ENCODE data around the gene HPN. TPM values are rescaled to one million over a fixed set of nuclear protein-coding genes. Genes with fewer than 3 reads are reported as not detected.

The HPN gene
- total RNA-seq, 4 donors from 2014 or later, result 0.26 to 2.7 (median 0.68) TPM

GRCh38 chr19:35108730-35109129 lies 67.2 kb downstream of the HPN start:
- no peak for TF ChIP-seq POLR2A (IDR thresholded peaks at IDR 0.05)
- no peak for DNase-seq
- Histone ChIP-seq H3K27me3 (no peaks in the 10 kb centered on the region), H3K4me3 (no peak overlapping the region), H3K4me1 (no peaks in the 10 kb centered on the region), H3K36me3 (no peaks in the 10 kb centered on the region), H3K27ac (no peak overlapping the region), H3K9me3 (no peaks in the 10 kb centered on the region)
- intact Hi-C loops (cut with DNase I; ENCODE audit: low total_unique reads), result no loop called here

GRCh38 chr19:35109395-35110112 lies 68.0 kb downstream of the HPN start:
- Histone ChIP-seq H3K27ac (no peak overlapping the region), H3K4me1 (no peaks in the 10 kb centered on the region)

DNA sequence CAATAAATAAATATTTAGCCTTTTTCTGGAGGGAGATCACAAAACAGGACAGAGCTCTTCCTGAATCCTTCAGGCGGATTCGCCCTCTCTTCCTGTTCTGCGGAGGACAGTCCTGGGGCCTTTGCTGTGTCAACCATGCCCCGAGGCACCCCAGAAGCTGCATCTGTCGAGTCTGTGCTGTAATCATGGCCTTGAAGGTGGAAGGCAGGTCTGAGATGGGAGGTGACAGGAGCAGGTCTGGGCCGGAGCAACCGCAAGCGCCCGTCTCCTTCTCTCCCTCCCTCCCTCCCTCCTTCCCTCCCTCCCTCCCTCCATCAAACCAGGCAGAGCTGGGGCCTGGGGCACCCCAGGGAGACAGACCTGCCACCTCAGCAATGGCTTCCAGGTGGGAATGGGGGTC lies 69.5 kb downstream of the HPN start:
- Histone ChIP-seq H3K4me3 (no peak overlapping the region), H3K4me1 (no peaks in the 10 kb centered on the region), H3K36me3 (no peaks in the 10 kb centered on the region), H3K27ac (no peak overlapping the region), H3K27me3 (no peaks in the 10 kb centered on the region), H3K9me3 (no peaks in the 10 kb centered on the region)
- no peak for DNase-seq
- intact Hi-C loops (cut with DNase I; ENCODE audit: low total_unique reads), result no loop called here
- TF ChIP-seq, protein P1, sequence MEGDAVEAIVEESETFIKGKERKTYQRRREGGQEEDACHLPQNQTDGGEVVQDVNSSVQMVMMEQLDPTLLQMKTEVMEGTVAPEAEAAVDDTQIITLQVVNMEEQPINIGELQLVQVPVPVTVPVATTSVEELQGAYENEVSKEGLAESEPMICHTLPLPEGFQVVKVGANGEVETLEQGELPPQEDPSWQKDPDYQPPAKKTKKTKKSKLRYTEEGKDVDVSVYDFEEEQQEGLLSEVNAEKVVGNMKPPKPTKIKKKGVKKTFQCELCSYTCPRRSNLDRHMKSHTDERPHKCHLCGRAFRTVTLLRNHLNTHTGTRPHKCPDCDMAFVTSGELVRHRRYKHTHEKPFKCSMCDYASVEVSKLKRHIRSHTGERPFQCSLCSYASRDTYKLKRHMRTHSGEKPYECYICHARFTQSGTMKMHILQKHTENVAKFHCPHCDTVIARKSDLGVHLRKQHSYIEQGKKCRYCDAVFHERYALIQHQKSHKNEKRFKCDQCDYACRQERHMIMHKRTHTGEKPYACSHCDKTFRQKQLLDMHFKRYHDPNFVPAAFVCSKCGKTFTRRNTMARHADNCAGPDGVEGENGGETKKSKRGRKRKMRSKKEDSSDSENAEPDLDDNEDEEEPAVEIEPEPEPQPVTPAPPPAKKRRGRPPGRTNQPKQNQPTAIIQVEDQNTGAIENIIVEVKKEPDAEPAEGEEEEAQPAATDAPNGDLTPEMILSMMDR (IDR thresholded peaks at IDR 0.05), result no peak
- no peak for TF ChIP-seq POLR2A (IDR thresholded peaks at IDR 0.05)

More at GRCh38 chr19:35109395-35110112, 68.0 kb downstream of the HPN start:
- Histone ChIP-seq H3K27me3 (no peaks in the 10 kb centered on the region), H3K9me3 (no peaks in the 10 kb centered on the region), H3K4me3 (no peak overlapping the region), H3K36me3 (no peaks in the 10 kb centered on the region)
- intact Hi-C loops (cut with DNase I; ENCODE audit: low total_unique reads), result no loop called here
- no peak for TF ChIP-seq POLR2A (IDR thresholded peaks at IDR 0.05)
- TF ChIP-seq, protein P1 (IDR thresholded peaks at IDR 0.05), result no peak
- no peak for DNase-seq

DNA sequence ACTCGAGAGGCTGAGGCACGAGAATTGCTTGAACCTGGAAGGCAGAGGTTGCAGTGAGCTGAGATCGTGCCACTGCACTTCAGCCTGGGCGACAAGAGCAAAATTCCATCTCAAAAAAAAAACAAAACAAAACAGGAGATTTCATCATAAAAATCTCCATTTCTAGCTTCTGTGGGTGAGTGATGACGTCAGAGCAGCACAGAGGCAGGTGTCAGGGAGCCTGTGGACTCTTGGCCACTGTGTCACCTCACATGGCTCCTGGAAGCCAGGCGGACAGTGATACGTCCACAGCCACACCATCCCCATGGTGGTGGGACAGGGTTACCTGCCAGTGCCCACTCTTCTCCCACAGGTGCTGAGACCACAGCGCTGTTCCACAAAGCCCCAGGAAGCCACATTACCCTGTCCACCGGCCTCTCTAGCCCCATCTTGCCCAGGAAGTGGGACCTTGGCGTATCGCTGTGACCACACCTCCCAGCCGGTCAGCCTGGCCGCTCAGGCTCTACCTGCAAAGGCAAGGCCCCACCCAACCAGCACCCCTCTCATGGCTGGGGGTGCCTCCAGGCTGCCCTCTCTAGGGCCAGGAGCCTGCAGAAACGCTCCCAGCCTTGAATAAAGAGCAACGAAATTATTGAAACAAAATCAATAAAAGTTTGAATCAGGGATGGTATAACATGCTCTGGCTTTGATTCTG lies 71.6 kb downstream of the HPN start:
- DNase-seq, result no peak
- H3K4me1 ChIP-seq, result no peaks in the 10 kb centered on the region
- no peaks in the 10 kb centered on the region for H3K9me3 ChIP-seq
- H3K4me3 ChIP-seq, result no peak overlapping the region
- H3K27me3 ChIP-seq, result no peaks in the 10 kb centered on the region
- H3K36me3 ChIP-seq, result no peaks in the 10 kb centered on the region
- no peak for TF ChIP-seq POLR2A (IDR thresholded peaks at IDR 0.05)
- TF ChIP-seq, protein P1 (IDR thresholded peaks at IDR 0.05), result no peak
- intact Hi-C loops (cut with DNase I; ENCODE audit: low total_unique reads), result no loop called here
- H3K27ac ChIP-seq, result no peak overlapping the region

DNA sequence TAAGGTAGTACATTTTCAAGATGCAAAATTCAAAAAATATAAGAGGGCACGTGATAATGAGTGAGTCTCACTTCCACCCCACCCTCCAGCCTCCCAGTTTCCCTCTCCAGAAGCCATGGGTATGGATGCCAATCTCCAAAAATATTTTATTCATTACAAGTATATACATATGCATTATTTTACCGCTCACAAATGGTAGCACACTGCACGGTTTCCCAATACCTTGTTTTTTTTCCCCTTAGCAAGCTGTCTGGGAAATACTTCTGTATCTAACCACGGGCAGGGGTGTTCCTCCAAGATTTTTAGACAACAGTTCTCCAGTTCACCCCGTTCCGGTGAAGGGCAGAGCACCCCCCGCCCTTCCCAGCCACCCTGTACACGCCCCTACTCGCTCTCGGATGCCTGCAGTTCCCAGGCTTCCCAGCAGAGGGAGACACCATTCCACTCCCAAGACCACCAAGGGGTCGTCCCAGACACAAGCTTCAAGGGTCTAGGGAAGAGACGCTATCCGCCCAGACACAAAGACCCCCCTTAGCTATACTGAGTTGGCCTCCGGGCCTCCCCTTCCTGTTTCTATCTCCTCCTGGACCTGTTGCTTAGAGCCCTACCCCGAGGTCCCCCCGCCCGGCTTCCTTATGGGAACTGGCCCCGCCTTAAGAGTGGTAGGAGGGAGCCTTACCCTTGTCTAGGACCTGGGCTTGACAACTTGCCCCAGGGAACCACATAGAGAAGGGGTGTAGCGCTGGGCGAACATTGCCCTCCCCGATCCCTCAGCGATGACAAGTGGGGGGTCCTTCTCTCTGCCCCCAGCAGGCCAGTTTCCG lies 73.0 kb downstream of the HPN start:
- peak overlapping the region; percentile 23 to 24 for H3K4me3 ChIP-seq
- peak overlapping the region; percentile 24 to 36 for H3K27ac ChIP-seq
- H3K9me3 ChIP-seq, result no peaks in the 10 kb centered on the region
- peak; percentile 69 to 77 for DNase-seq
- H3K36me3 ChIP-seq, result no peaks in the 10 kb centered on the region
- intact Hi-C loops (cut with DNase I; ENCODE audit: low total_unique reads), result no loop called here
- no peak for TF ChIP-seq POLR2A (IDR thresholded peaks at IDR 0.05)
- TF ChIP-seq, protein P1 (IDR thresholded peaks at IDR 0.05), result peak; percentile 89 to 98 (median 94)
- no peaks in the 10 kb centered on the region for H3K4me1 ChIP-seq
- H3K27me3 ChIP-seq, result no peaks in the 10 kb centered on the region

Data from uterus (tissue), 4 donors.